Measurements from ENCODE around the gene CALML3. TPM values are rescaled to one million over a fixed set of nuclear protein-coding genes. Genes with fewer than 3 reads are reported as not detected.

Gene CALML3
- total RNA-seq, 1 experiment from 2014 or later, result not detected

GRCh38 chr10:5509236-5509635, 15.5 kb upstream of the CALML3 start:
- no peaks in the 10 kb centered on the region for H4K20me1 ChIP-seq (ENCODE audit: control insufficient read depth, insufficient read depth, insufficient read length)
- H4K5ac ChIP-seq (ENCODE audit: insufficient read length, low read depth, low read length), result no peak overlapping the region
- H3K9me3 ChIP-seq (ENCODE audit: control insufficient read depth, low read depth, low read length), result no peaks in the 10 kb centered on the region
- no peak overlapping the region for H3K56ac ChIP-seq (ENCODE audit: insufficient read length, low read depth, low read length)
- no peak overlapping the region for H3K27ac ChIP-seq (ENCODE audit: insufficient read length, low read depth, low read length)
- no peak overlapping the region for H3K14ac ChIP-seq (ENCODE audit: insufficient read depth, low read length)
- no peak overlapping the region for H2BK5ac ChIP-seq (ENCODE audit: insufficient read length, low read length)
- no peak overlapping the region for H2BK120ac ChIP-seq (ENCODE audit: low read depth, low read length, poor library complexity, severe bottlenecking)
- H3K4ac ChIP-seq (ENCODE audit: low read depth, low read length), result no peak overlapping the region
- H3K18ac ChIP-seq (ENCODE audit: insufficient read length, low read depth, low read length), result no peak overlapping the region
- no peak overlapping the region for H4K8ac ChIP-seq (replicated peaks; ENCODE audit: insufficient read length, low read depth, low read length)
- no peak overlapping the region for H2AK5ac ChIP-seq (ENCODE audit: insufficient read length, low read length)
- no peak overlapping the region for H3K4me3 Mint-ChIP-seq
- no CpG with 5 or more reads among the region's 9 CpGs for WGBS (ENCODE audit: extremely low coverage, insufficient read length, low lambda C conversion rate)
- no peak overlapping the region for H2BK15ac ChIP-seq (ENCODE audit: low read depth, low read length)
- peaks cover 7 to 16% of the 10 kb centered on the region in 2 experiments for H3K4me1 Mint-ChIP-seq
- no peak for DNase-seq
- no peak overlapping the region for H3K9ac ChIP-seq (ENCODE audit: extremely low read depth, insufficient read length, low read length)
- no peak overlapping the region for H3K4me2 ChIP-seq (ENCODE audit: insufficient read depth, insufficient read length, low read length)
- no peak overlapping the region for H2AFZ ChIP-seq (ENCODE audit: low read length)
- H2BK12ac ChIP-seq (ENCODE audit: insufficient read length, low read depth, low read length), result no peak overlapping the region
- H3K36me3 Mint-ChIP-seq (ENCODE audit: insufficient read depth in 1 of 3, low read depth in 3 of 3), result no peaks in the 10 kb centered on the region
- no peak overlapping the region for H3T11ph ChIP-seq (ENCODE audit: low read length)
- no peaks in the 10 kb centered on the region for H3K27me3 ChIP-seq (ENCODE audit: insufficient read depth, low read length)
- no peak overlapping the region for H4K91ac ChIP-seq (ENCODE audit: insufficient read length, low read depth, low read length)
- no peaks in the 10 kb centered on the region for H3K23me2 ChIP-seq (ENCODE audit: insufficient read length, low read depth, low read length, poor library complexity, severe bottlenecking)
- no peak overlapping the region for H2BK20ac ChIP-seq (ENCODE audit: low read depth, low read length, poor library complexity, severe bottlenecking)
- H3K79me1 ChIP-seq (ENCODE audit: insufficient read depth, low read depth, low read length, poor library complexity, severe bottlenecking), result no peaks in the 10 kb centered on the region
- H3K27me3 Mint-ChIP-seq (ENCODE audit: low read depth), result peaks cover 2% of the 10 kb centered on the region
- no peak overlapping the region for H3K27ac Mint-ChIP-seq
- no peaks in the 10 kb centered on the region for H3K79me2 ChIP-seq (ENCODE audit: insufficient read depth, low read length)
- H3K4me1 ChIP-seq (ENCODE audit: insufficient read depth, low read length), result no peaks in the 10 kb centered on the region
- no peaks in the 10 kb centered on the region for H3K9me3 Mint-ChIP-seq
- TF ChIP-seq, protein P1, sequence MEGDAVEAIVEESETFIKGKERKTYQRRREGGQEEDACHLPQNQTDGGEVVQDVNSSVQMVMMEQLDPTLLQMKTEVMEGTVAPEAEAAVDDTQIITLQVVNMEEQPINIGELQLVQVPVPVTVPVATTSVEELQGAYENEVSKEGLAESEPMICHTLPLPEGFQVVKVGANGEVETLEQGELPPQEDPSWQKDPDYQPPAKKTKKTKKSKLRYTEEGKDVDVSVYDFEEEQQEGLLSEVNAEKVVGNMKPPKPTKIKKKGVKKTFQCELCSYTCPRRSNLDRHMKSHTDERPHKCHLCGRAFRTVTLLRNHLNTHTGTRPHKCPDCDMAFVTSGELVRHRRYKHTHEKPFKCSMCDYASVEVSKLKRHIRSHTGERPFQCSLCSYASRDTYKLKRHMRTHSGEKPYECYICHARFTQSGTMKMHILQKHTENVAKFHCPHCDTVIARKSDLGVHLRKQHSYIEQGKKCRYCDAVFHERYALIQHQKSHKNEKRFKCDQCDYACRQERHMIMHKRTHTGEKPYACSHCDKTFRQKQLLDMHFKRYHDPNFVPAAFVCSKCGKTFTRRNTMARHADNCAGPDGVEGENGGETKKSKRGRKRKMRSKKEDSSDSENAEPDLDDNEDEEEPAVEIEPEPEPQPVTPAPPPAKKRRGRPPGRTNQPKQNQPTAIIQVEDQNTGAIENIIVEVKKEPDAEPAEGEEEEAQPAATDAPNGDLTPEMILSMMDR (conservative IDR thresholded peaks at IDR 0.05), result no peak
- no peak overlapping the region for H3K23ac ChIP-seq (ENCODE audit: insufficient read length, low read depth, low read length)

All from H9 (cell line).